Measurements from ENCODE around the gene MDFI.

Gene MDFI

DNA sequence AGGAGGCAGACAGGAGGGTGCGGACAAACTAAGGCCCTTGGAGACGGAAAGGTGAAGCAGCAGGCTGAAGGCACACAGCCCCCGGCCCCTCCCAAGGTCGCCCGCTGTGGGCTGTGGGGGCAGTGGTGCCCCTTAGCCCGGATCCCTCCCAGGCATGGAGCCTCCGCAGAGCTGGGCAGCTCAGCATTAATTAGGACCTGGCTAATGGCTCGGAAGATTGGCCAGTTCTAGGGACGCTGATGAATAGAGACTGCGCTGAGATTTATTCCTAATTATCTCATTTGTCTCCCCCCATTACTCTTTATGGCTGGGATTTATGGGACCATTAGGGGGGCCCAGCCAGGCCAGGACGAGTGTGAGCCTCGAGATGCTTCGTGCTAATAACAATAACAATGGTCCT lies 20.4 kb downstream of the MDFI start:
- TF ChIP-seq, protein P1, sequence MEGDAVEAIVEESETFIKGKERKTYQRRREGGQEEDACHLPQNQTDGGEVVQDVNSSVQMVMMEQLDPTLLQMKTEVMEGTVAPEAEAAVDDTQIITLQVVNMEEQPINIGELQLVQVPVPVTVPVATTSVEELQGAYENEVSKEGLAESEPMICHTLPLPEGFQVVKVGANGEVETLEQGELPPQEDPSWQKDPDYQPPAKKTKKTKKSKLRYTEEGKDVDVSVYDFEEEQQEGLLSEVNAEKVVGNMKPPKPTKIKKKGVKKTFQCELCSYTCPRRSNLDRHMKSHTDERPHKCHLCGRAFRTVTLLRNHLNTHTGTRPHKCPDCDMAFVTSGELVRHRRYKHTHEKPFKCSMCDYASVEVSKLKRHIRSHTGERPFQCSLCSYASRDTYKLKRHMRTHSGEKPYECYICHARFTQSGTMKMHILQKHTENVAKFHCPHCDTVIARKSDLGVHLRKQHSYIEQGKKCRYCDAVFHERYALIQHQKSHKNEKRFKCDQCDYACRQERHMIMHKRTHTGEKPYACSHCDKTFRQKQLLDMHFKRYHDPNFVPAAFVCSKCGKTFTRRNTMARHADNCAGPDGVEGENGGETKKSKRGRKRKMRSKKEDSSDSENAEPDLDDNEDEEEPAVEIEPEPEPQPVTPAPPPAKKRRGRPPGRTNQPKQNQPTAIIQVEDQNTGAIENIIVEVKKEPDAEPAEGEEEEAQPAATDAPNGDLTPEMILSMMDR (conservative IDR thresholded peaks at IDR 0.05; ENCODE audit: low read length), result no peak
- H3K4me3 ChIP-seq (ENCODE audit: low read length), result no peak overlapping the region
- DNase-seq (ENCODE audit: low read depth), result no peak

DNA sequence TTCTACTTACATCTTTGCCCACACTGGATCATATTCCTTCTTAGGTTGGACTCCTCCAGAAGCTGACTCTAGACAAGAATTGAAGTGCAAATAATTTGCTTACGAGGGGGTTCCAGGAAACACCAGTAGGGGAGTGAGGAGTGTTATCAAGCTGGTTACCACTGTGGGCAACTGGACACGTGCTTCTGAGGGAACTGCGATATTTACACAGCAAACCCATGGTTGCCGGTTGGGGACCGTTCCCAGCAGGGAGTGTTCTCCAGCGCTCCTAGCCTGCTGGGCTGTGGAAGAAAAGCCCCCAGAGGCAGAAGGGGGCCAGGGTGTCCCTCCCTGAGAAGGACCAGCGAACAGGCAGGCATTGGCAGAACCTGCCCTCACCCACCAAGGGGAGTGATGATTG lies 21.7 kb downstream of the MDFI start:
- H3K4me3 ChIP-seq (ENCODE audit: low read length), result no peak overlapping the region
- TF ChIP-seq, protein P1 (conservative IDR thresholded peaks at IDR 0.05; ENCODE audit: low read length), result no peak
- no peak for DNase-seq (ENCODE audit: low read depth)

DNA sequence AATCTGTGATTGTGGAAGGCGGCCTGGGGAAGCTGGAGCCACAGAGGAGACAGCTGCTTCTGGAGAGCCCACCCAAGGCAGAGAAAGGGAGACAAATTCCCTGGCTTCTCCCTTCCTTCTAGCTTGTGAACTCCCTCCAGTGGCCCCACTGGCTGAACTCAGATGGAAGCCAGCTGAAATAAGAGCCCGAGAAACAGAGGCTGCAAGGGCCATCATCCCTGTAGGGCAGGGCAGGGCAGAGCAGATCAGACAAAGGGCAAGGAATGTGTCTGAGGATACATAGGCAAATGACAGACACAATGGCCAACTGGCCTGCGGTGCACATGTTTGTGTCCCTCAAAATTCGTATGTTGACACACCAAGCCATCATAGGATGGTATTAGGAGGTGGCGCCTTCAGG lies 25.3 kb downstream of the MDFI start:
- no peak overlapping the region for H3K4me3 ChIP-seq (ENCODE audit: low read length)
- DNase-seq (ENCODE audit: low read depth), result no peak
- TF ChIP-seq, protein P1 (conservative IDR thresholded peaks at IDR 0.05; ENCODE audit: low read length), result no peak

DNA sequence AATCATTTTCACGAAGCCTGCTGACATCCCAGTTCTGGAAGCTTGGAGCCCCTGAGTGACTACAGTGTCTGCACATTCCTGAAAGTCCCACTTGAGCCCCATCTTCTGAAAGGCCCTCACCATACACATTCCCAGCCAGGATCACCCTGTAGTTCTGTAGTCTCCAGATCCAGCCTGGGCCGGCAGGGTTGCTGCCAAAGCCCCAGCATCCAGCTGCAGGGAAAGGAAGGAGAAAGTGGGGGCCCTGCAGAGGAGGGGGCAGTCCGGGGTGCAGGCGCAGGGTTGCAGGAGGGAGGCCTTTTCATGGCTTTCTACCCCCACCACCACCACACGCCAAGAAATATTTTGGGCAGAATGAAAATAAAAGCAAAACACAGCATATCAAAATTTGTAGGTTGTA lies 26.0 kb downstream of the MDFI start:
- TF ChIP-seq, protein P1 (conservative IDR thresholded peaks at IDR 0.05; ENCODE audit: low read length), result no peak
- no peak overlapping the region for H3K4me3 ChIP-seq (ENCODE audit: low read length)
- DNase-seq (ENCODE audit: low read depth), result no peak

DNA sequence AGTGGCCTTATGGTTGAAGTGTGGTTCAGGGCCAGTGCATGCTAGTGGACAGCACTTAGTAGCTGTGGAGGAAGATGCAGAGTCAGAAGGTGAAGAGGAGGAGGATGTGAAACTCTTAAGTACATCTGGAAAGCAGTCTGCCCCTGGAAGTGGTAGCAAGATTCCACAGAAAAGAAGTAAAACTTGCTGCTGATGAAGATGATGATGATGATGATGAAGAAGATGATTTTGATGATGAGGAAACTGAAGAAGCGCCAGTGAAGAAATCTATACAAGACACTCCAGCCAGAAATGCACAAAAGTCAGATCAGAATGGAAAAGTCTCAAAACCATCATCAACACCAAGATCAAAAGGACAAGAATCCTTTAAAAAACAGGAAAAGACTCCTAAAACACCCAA lies 28.9 kb downstream of the MDFI start:
- TF ChIP-seq, protein P1 (conservative IDR thresholded peaks at IDR 0.05; ENCODE audit: low read length), result no peak
- no peak for DNase-seq (ENCODE audit: low read depth)
- no peak overlapping the region for H3K4me3 ChIP-seq (ENCODE audit: low read length)

DNA sequence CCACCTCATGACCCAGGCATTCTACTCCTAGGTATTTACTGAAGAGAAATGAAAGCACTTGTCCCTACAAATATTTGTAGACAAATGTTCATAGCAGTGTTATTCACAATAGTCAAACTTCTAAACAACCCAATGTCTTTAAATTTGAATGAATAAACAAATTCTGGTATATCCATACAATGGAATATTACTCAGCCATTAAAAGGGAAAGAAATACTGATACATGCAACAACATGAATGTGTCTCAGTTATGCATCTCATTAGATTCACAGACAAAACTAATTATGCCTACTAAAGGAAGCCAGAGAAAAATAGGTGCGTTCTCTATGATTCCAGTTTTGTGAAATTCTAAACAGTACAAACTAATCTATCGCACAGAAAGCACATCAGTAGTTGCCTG lies 30.7 kb downstream of the MDFI start:
- no peak for DNase-seq (ENCODE audit: low read depth)
- H3K4me3 ChIP-seq (ENCODE audit: low read length), result no peak overlapping the region
- TF ChIP-seq, protein P1 (conservative IDR thresholded peaks at IDR 0.05; ENCODE audit: low read length), result no peak

DNA sequence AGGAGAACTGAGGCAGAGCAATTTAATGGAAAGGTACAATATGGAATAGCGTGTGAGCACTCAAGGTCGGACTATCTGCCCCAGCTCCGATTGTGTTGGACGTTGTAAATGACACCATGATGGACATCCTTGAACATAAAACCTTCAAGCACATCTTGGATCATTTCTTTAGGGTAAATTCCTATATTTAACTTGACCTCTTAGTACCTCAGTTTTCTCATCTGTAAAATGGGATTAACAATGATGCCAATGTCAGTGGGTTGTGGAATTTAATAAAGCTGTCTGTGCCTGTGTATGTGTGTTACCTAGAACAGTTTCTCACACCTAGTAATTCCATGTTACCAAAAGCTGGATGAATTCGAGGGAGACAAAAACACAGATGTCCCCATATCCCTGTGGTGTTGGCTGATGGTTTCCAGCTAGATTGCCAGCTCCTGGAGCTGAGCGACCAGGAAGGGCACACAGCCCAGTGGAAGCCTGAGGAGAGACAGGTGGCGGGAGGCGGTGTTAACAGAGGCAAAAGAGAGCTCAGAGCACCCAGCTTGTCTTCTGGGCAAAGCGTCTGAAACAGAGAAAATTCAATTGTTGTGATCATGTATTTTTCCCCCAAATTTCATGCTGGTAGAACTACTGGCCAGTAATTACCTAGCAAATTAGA lies 32.6 kb downstream of the MDFI start:
- TF ChIP-seq, protein P1 (conservative IDR thresholded peaks at IDR 0.05; ENCODE audit: low read length), result no peak
- H3K4me3 ChIP-seq (ENCODE audit: low read length), result no peak overlapping the region
- no peak for DNase-seq (ENCODE audit: low read depth)

All from AG10803 (cell line).